ENCODE results near the gene DNAJC30. TPM values are rescaled to one million over a fixed set of nuclear protein-coding genes. Genes with fewer than 3 reads are reported as not detected.
"Not testable (repeated sequence)": the region's sequence is repeated elsewhere in the genome, so short reads cannot be mapped to it uniquely, and the experiment has no call there.

DNAJC30 gene
- total RNA-seq, 2 donors from 2014 or later, result 6.2 to 7.7 TPM

DNA sequence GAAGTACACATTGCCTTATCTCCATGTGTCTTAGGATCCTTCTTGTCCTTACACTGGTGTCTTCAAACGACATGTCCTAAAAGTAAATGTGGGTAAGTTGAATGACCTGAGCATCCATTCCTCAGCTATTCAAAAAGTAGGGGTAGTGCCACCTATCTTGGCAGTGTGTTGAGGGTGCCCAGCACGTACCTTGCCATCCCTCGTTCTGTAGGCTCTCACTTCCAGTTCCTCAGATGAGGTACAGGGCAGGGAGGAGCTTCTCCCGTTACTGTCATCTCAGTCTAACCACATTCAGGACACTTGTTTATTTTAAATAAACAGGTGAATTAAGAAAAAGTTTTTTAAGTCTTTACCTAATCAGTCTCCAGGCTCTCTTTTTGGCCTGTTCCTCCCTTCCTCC is 13.1 kb upstream of the DNAJC30 start:
- DNase-seq (ENCODE audit: low spot score), result no peak
- intact Hi-C loops (cut with DNase I), result no loop called here

DNA sequence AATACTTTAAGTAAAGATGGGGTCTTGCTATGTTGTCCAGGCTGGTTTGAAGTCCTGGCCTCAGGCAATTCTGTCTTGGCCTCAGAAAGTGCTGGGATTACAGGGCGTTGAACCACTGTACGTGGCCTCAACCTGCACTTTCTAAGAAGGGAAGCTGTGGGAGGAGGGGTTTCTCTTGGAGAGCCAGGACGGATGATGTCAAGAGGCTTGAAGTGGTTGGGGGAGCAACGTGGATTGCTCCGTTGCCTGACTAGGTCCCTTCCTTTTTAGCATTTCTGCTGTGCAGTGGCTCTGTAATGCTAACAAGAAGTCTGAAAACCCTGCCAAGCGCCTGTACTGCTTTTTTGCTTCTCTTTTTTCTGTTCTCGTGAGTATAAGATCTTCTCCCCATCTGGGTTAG is 7.4 kb upstream of the DNAJC30 start:
- intact Hi-C loops (cut with DNase I), result no loop called here
- DNase-seq (ENCODE audit: low spot score), result no peak

DNA sequence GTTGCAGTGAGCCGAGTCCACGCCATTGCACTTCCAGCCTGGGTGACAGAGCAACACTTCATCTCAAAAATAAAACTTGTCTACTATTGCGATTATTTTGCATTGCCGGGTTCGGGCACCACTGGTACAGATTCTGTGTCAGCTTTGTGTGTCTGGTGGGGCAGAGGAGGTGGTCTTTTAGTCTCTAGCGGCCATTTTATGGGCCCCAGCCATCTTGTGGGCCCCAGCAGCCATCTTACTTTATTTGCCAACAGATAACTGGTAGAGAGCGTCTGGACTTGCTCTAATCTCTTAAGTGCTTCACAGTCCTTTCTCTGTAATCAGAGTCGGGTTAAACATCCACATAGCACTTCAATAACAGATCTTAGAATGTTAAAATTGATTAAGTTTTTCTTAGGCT is 5.0 kb upstream of the DNAJC30 start:
- intact Hi-C loops (cut with DNase I), result no loop called here

DNA sequence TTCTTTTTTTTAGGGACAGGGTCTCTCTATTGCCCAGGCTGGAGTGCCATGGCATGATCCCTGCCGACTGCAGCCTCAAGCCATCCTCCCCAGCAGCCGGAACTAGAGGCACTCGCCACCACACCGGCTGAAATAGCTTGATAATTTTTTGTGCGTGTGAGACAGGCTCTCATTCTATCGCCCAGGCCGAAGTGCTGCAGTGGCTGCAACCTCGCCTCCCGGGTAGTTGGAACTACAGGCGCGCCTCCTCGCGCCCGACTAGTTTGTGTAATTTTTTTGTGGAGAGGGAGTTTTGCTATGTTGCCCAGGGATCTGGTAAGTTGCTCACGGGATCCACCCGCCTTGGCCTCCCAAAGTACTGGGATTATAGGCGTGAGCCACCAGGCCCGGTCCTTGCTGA is 2.1 kb upstream of the DNAJC30 start:
- DNase-seq (ENCODE audit: low spot score), result no peak
- intact Hi-C loops (cut with DNase I), result no loop called here

More for the DNA sequence above, 5.0 kb upstream of the DNAJC30 start:
- DNase-seq (ENCODE audit: low spot score), result no peak

DNA sequence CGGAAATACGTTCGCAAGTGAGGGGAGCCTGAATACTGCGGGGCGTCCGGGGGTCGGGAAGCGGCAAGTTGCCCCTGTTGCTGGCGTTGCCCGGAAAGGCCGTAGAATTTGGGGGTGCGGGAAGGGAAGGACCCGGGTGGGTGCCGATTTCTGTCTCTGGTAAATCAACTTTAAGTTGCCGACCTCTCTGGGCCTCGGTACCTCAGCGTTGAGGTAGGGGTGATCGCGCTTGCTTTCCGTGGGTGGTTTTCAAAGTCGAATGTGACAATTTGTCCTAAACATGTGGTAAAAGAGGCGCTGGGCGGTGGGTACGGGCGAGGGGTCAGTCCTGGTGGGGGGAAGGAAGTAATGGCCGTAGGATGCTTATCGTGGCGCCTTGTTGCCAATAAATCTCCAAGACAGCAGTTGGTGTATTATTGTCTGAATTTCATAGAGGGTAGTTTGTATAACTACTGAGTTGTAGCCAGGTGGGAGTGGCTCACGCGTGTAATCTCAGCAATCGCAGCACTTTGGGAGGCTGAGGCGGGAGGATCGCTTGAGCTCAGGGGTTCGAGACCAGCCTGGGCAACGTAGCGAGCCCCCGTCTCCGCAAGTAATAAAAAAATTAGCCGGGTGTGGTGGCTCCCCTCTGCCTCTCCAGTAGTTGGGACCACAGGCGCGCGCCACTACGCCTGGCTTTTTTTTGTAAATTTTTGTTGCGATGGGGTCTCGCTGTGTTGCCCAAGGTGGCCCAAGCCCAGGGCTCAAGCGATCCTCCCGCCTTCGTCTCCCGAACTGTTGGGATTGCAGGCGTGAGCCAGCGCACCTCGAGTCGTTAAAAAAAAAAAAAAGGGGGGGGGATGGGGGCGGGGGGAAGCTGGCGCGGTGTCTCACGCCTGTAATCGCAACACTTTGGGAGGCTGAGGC is 788 bp upstream of the DNAJC30 start:
- intact Hi-C loops (cut with DNase I), result no loop called here
- DNase-seq (ENCODE audit: low spot score), result no peak

DNA sequence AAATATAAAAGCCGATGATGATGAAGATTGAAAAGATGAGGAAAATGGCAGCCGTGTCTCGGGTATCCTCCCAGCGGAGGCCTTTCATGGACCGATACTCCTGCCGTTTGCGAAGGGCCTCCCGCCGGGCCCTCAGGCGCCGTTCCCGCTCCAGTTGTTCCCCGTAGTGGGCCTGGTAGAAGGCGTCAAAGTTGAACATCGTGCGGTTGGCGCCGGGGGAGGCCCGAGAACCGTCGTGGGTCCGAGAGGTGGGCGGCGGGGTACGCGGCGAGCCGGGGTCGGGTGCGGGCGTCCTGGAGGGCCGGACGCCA is 553 bp downstream of the DNAJC30 start:
- DNase-seq (ENCODE audit: low spot score), result no peak
- intact Hi-C loops (cut with DNase I), result no loop called here

DNA sequence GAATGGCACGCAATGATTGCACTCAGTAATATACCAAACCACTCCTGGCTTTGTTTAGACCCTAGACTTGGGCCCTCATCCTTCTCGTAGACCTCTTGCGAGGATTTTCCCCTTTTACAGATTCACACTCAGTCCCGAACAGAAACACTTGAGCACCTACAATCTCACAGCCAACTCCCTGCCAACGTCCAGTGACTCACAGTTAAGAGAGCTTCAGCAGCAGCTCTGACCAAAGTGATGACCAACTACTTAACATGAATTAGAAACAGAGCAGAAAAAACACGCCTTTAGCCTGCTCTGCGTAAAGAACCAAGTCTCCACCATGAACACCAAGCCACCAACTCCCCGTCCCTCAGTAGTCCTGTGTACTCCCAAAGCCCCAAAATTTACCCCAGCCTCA is 2.2 kb downstream of the DNAJC30 start:
- no peak for DNase-seq (ENCODE audit: low spot score)
- intact Hi-C loops (cut with DNase I), result no loop called here

DNA sequence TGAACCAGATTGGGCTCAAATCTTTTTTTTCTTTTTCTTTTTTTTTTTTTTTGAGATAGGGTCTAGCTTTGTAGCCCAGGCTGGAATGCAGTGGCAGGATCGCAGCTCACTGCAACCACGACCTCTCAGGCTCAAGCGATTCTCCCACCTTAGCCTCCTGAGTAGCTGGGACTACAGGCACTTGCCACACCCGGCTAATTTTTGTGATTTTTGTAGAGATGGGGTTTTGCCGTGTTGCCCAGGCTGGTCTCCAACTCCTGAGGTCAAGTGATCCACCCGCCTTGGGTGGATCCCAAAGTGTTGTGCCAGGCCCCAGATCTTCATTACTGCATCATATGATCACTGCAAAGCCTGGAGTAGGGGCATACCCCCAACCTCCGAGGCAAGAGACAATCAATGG is 2.8 kb downstream of the DNAJC30 start:
- intact Hi-C loops (cut with DNase I), result no loop called here

DNA sequence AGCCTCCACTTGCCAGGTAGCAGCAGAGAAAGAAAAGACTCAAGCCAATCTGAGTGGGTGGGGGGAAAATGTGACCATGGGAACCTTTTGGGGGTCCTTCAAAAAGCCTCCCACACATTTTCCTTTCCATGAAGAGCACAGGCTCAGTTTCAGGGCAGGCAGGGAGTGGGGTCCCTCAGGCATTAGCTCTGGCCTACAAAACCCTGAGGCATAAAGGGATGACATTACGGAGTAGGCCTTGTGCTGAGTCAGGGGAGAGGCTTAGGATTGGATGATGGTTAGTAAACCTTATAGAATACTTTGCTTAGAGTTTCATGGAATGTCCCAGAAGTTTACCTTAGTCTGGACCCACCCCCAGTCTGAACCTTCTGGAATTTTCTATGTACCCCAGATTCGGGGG is 3.5 kb downstream of the DNAJC30 start:
- intact Hi-C loops (cut with DNase I), result no loop called here
- DNase-seq (ENCODE audit: low spot score), result no peak

More for the DNA sequence above, 2.8 kb downstream of the DNAJC30 start:
- no peak for DNase-seq (ENCODE audit: low spot score)

DNA sequence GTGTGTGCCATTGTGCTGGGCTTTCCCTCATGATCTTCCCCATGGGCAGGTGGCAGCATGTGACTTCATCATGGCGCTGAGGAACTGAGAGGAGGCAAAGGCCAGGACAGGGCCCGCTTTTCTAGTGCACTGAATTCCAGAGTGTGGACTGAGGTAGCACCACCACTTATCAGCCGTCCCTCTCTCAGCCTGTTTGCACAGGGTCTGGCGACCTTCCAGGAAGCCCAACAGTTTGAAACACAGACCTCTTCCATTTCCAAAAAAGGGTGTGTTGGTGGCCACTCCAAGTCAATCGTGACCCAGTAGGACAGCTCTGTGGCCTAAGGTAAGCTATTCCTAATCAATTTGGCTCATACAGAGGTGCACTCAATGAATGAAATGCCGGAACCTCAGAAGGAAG is 4.4 kb downstream of the DNAJC30 start:
- intact Hi-C loops (cut with DNase I), result no loop called here
- no peak for DNase-seq (ENCODE audit: low spot score)

DNA sequence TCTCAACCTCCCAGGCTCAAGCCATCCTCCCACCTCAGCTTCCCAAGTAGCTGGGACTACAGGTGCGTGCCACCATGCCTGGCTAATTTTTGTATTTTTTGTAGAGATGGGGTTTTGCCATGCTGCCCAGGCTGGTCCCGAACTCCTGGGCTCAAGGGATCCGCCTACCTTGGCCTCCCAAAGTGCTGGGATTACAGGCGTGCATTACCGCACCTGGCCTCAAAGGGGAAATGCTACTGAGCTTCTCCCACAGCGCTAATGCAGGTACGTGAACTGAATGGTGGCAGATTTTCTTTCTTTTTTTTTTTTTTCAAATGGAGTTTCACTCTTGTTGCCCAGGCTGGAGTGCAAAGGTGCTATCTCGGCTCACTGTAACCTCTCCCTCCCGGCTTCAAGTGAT is 7.2 kb downstream of the DNAJC30 start:
- DNase-seq (ENCODE audit: low spot score); intact Hi-C loops (cut with DNase I): not testable (repeated sequence)

DNA sequence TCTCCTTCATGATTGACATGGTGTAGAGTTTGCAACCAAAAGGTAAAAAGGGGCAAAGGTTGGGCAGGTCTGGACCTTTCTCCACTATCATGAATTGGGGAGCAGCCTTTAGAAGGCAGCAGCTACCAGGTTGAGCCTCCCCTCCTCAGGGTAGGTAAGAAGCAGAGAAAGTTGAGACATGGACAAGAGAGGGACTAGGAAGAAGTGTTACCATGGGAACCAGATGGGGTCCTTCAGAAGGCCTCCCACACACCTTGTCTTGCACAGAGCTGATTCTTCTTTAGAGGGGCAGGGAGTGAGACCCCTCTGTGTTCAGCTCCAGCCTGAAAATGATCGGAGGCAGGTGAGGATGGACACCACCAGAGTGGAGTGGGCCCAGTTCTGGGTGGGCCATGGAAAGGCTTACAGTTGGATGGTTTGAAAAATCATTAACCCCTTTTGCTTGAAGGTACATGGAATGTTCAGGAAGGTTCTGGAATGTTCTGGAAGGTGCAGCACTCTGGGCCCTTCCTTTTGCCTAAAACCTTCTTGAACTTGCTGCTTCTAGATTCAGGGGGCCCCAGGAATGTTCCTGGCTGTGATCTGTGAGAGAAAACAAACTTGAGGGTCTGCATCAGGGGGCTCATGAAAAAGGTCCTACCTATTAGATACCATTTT is 8.7 kb downstream of the DNAJC30 start:
- intact Hi-C loops (cut with DNase I), result no loop called here

DNA sequence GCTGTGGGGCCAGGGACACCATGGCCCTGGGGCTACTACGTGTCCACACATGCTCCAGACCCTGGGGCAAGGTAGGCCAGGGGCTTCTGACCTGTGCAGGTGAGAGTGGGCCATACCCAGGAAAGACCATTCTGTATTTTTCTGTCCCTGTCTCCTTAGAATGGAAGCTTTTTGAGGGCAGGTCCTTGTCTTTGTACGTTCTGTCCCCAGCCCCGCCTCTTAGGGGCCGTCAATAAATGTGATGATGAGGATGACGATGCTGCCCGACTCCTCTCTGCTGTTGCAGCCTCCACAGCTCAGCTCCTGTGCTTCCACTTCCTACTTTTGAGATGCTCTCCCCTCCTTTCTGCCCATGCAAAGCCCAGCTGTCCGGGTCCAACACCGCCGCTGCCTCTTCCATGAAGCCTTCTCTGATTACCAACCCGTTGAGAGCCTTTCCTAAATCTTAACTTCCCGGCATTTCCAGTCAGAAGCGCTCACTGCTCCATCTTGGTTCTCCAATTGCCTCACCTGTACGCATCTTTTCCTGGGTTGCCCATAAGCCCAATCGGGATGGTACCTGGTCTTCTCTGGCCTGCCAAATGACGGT is 11.3 kb downstream of the DNAJC30 start:
- intact Hi-C loops (cut with DNase I), result no loop called here
- no peak for DNase-seq (ENCODE audit: low spot score)

More for the DNA sequence above, 8.7 kb downstream of the DNAJC30 start:
- DNase-seq (ENCODE audit: low spot score), result no peak

DNA sequence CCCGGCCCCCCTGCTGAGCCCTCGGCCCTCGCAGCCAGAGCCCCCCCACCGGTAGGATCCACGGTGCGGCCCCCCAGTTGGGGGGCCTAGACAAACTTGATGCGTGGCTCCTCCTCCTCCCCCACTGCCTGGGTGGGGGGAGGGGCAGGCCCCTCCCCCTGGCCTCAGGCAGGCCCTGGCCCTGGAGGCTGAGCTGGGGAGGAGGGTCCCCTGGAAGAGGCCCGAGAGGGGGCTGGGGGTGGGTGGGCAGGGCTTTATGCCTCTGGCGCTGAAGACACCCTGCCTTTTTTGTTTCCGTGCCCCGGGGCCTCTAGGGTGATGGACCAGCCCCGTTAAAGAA is 12.0 kb downstream of the DNAJC30 start:
- intact Hi-C loops (cut with DNase I), result no loop called here
- DNase-seq (ENCODE audit: low spot score), result no peak

DNA sequence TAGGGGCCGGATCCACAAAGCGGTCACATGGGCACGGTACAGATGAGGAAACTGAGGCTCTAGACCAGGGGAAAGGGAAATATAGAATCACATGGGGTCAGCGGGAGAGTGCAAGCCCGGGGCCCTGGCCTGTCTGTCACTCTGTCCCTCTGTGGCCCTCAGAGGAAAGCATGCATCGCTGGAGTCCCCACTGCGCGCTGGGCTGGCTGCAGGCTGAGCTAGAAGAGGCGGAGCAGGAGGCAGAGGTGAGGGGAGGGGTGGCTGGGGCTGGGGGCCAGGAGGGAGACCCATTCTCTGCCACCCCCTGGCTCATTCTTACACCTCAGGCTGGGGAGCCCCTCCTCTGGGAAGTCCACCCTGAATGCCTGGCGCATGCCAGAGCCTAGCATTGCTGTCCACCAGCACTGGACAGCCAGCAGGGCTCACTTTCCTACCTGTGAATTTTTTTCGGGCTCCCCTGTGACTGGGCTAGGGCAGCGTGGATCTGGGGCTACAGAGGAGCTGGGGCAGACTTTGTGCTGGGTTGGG is 13.3 kb downstream of the DNAJC30 start:
- intact Hi-C loops (cut with DNase I), result loop anchor here in 1 of 2 donors (5.0 kb wide), 1 partner anchor 63 kb away; no protein-coding TSS in a partner anchor
- DNase-seq (ENCODE audit: low spot score), result no peak

DNA sequence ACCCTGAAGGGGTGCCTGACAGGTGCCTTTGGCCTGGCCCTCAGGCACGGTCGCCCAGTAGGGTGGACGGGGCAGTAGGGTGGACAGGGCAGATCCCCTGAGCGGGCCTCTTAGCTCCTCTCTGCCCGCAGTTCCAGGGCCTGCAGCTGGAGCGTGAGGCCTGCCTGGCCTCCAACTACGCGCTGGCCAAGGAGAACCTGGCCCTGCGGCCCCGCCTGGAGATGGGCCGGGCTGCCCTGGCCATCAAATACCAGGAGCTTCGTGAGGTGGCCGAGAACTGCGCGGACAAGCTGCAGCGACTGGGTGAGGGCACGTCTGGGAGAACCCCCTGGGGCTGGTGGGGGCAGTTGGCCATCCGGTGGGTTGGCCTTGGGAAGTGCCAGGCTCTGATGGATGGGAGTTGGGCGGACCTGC is 14.0 kb downstream of the DNAJC30 start:
- no peak for DNase-seq (ENCODE audit: low spot score)
- intact Hi-C loops (cut with DNase I), result loop anchor here in 1 of 2 donors (5.0 kb wide), 1 partner anchor 62 kb away; no protein-coding TSS in a partner anchor

DNA sequence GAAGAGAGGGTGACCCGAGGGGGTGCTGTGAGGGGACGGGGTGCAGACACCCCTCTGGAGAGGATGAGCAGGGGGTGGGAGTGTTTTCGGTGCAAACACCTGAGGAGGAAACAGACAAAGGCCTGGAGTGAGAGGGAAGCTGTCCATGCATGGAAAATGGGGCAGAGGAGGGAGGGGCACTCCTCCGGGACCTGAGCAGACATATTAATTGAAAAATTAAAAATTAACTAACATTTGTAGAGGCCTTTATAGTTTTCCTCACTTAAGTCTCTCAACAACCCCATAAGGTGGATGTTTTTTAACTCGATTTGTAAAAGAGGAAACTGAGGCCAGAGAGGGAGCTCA is 14.4 kb downstream of the DNAJC30 start:
- DNase-seq (ENCODE audit: low spot score), result no peak
- intact Hi-C loops (cut with DNase I), result loop anchor here in 1 of 2 donors (5.0 kb wide), 1 partner anchor 62 kb away; no protein-coding TSS in a partner anchor

DNA sequence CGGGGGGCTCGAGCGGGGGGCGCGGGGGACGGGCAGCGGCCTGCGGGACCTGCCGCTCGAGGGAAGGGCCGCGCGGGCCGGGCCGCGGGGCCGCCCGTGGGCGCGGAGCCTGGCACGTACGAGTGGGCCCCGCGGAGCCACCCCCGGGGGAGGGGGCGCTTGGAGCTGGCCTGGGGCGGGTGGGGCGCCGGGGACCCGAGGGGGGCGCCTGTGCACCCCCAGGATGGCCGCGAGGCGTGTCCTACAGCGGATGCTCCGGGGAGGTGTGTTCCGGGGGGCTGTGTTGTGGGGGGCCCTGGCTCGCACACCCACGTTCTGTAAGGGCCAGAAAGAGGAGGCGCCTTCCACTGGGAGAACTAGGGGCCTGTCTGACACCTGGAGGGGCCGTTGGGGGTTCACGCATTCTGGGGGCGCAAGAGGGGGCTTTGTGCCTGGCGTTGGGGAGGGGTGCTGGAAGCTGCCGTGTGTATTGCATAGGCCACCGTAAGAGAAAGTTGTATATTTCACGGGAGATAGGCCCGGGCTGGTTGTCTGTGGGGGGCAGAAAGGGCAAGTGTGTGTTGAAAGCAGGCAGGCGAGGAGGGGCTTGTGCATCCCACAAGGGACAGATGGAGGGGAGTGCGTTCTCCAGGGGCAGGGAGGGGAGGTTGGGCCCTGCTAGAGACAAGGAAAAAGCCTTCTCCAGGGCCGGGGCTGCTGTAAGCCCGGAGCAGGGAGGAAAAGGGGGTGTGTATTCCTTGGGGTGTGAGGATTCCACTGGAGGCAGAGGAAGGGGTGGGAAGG is 15.0 kb downstream of the DNAJC30 start:
- DNase-seq (ENCODE audit: low spot score), result no peak
- intact Hi-C loops (cut with DNase I), result loop anchor here in 1 of 2 donors (5.0 kb wide), 1 partner anchor 61 kb away; no protein-coding TSS in a partner anchor

DNA sequence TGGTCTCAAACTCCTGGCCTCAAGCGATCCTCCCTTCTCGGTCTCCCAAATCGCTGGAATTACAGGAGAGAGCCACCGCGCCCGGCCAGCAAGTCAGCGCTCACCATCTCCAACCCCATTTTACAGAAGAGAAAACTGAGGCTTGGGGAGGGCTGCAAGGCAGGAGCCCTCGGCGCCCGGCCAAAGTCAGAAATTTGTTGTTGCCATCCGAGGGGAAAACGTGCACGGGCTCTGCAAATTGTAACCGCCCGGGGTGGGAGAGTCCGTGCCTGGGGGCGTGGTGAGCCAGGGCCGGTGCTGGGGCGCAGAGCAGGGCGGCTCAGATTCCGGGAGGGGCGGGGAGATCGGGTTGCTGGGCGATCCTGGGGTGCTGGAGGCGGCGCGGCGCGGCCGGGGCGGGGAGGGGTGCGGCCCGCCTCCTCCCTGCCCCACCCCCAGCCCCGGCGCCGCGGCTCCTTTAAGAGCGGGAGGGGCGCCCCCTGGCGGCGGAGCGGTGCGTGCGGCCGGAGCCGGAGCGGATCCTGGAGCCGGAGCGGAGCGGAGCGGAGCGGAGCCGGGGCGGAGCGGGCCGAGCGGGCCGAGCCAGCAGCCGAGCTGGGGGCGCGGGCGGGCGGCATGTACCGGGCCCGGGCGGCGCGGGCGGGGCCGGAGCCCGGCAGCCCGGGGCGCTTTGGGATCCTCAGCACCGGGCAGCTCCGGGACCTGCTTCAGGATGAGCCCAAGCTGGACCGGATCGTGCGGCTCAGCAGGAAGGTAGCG is 15.7 kb downstream of the DNAJC30 start, which contains the start of gene VPS37D:
Gene VPS37D (plus strand): TSS at position 488 of the 759 bp plus-strand sequence. CDS start 128 bp downstream, at position 616.
- intact Hi-C loops (cut with DNase I), result loop anchor here (2.0 to 5.0 kb wide), 2 partner anchors 59 to 60 kb away; no protein-coding TSS in a partner anchor
- DNase-seq (ENCODE audit: low spot score), result peak; percentile 97

Measured in posterior vena cava (tissue), 2 donors.